HG03039 (cell line): Measurements from ENCODE around the gene GRIN1.
A peak's percentile ranks its signal among the peaks of the same experiment; 100 is the strongest.

Experiments
- ATAC-seq: cut with Tn5 transposase; IDR thresholded peaks from one replicate; pipeline ENCODE4 v1.9.1; 2021; ENCODE audit warnings: mild to moderate bottlenecking, moderate library complexity; ENCODE audit not compliant: unreplicated experiment

The GRIN1 gene

GRCh38 chr9:137205126-137206069 lies 66.4 kb downstream of the GRIN1 start, which contains the start of the genes NDOR1 and TMEM203:
Gene NDOR1, plus strand, starts transcription at chr9:137205700. Its CDS starts 78 bp downstream, at chr9:137205778.
Gene TMEM203, minus strand, starts transcription at chr9:137205648. Its CDS starts 234 bp downstream, at chr9:137205414.
- ATAC-seq = peak; percentile 42

GRCh38 chr9:137206602-137207001 lies 67.6 kb downstream of the GRIN1 start:
- ATAC-seq = no peak

- no peak for ATAC-seq
These were observed 72.6 kb downstream of the GRIN1 start for GRCh38 chr9:137211532-137211931.

- ATAC-seq = no peak
These were observed 73.6 kb downstream of the GRIN1 start for GRCh38 chr9:137212520-137212919.

- no peak for ATAC-seq
These were observed 74.5 kb downstream of the GRIN1 start for GRCh38 chr9:137213160-137214060.

- ATAC-seq = no peak
These were observed 75.7 kb downstream of the GRIN1 start for GRCh38 chr9:137214620-137215019.

- ATAC-seq = no peak
These were observed 76.4 kb downstream of the GRIN1 start for GRCh38 chr9:137215196-137215986.

GRCh38 chr9:137216188-137216965 lies 77.4 kb downstream of the GRIN1 start:
- ATAC-seq = no peak

GRCh38 chr9:137217276-137218211 lies 78.6 kb downstream of the GRIN1 start:
- ATAC-seq = no peak

- ATAC-seq = no peak
These were observed 79.3 kb downstream of the GRIN1 start for GRCh38 chr9:137218212-137218753.
